B cell (primary cell): ENCODE results near the gene TRAF3. TPM values are rescaled to one million over a fixed set of nuclear protein-coding genes. Genes with fewer than 3 reads are reported as not detected.
A peak's percentile ranks its signal among the peaks of the same experiment; 100 is the strongest.

ENCODE experiments used
- ATAC-seq: fragments of 200-7000 bp; cut with Tn5 transposase; one replicate; pipeline ENCODE4 v1.10.0; 2021; ENCODE audit warnings: low read depth, mild to moderate bottlenecking, moderate number of reproducible peaks, moderate library complexity
- CTCF ChIA-PET: fragments of 350-600 bp; sonication (Branson Sonifier 250); formaldehyde crosslinking; loops from one replicate; lab custom pipeline; 2021; ENCODE audit warnings: antibody characterized with exemption, inconsistent platforms; lab: Charles Lee
- POLR2A ChIA-PET: fragments of 350-600 bp; sonication (Branson Sonifier 250); formaldehyde crosslinking; loops from one replicate; lab custom pipeline; 2021; ENCODE audit warnings: antibody characterized with exemption; lab: Charles Lee
- DNase-seq: peaks from one replicate; pipeline ENCODE4 v3.0.0; 2013
- H2AFZ ChIP-seq: 2 replicates; pipeline ENCODE4 v1.6.1; 2012; ENCODE audit warnings: mild to moderate bottlenecking, low read depth, low read length; ENCODE audit not compliant: insufficient read depth, poor library complexity, severe bottlenecking
- H3K27ac ChIP-seq, 2 donors: 1 replicate in 1 of 2; 2 replicates in 1 of 2; pipeline ENCODE4 v1.5.1; 2012 to 2013; ENCODE audit warnings: low read length in 2 of 2, mild to moderate bottlenecking in 2 of 2, moderate library complexity in 1 of 2
- H3K27me3 ChIP-seq, 4 experiments: fragments of 200-600 bp in 1 of 4; sonication (generic) in 1 of 4; replicated peaks in 1 of 4; 1 replicate in 2 of 4; 2 replicates in 2 of 4; pipeline versions ENCODE4 v1.6.1 to v1.7.0; 2013 to 2016; ENCODE audit warnings: low read length in 3 of 4, mild to moderate bottlenecking in 2 of 4, mixed read lengths in 1 of 4, moderate library complexity in 1 of 4; ENCODE audit not compliant: insufficient read depth in 4 of 4, control insufficient read depth in 3 of 4; ENCODE audit errors: control extremely low read depth in 1 of 4
- H3K36me3 ChIP-seq, 2 experiments: replicated peaks in 1 of 2; 1 replicate in 1 of 2; 2 replicates in 1 of 2; pipeline versions ENCODE4 v1.6.1 to v1.7.1; 2013; ENCODE audit warnings: low read length in 1 of 2; ENCODE audit not compliant: insufficient read depth in 2 of 2, control insufficient read depth in 1 of 2; ENCODE audit errors: control extremely low read depth in 1 of 2, extremely low read depth in 1 of 2
- H3K4me1 ChIP-seq, 2 donors: fragments of 200-600 bp in 1 of 2; sonication (generic) in 1 of 2; 1 replicate in 1 of 2; 2 replicates in 1 of 2; pipeline versions ENCODE4 v1.5.1 to v1.6.1; 2013 to 2017; ENCODE audit warnings: low read length in 2 of 2; ENCODE audit not compliant: control insufficient read depth in 2 of 2, insufficient read depth in 2 of 2
- H3K4me2 ChIP-seq: replicated peaks from 2 replicates; pipeline ENCODE3; 2012; ENCODE audit warnings: mild to moderate bottlenecking, low read depth, low read length; ENCODE audit not compliant: poor library complexity, severe bottlenecking
- H3K4me3 ChIP-seq, 5 experiments: fragments of 200-600 bp in 1 of 5; sonication (generic) in 1 of 5; 1 replicate in 3 of 5; 2 replicates in 2 of 5; pipeline versions ENCODE4 v1.5.1 to v1.7.0; 2011 to 2016; ENCODE audit warnings: low read length in 4 of 5, mild to moderate bottlenecking in 4 of 5, low read depth in 2 of 5, control low read depth in 1 of 5, moderate library complexity in 1 of 5; ENCODE audit not compliant: insufficient read depth in 1 of 5; ENCODE audit errors: control extremely low read depth in 1 of 5, extremely low read depth in 1 of 5
- H3K79me2 ChIP-seq: fragments of 200-600 bp; sonication (generic); one replicate; pipeline ENCODE4 v1.6.0; 2016; ENCODE audit warnings: low read length; ENCODE audit not compliant: control insufficient read depth, insufficient read depth
- H3K9ac ChIP-seq: fragments of 200-600 bp; sonication (generic); 2 replicates; pipeline ENCODE4 v1.6.1; 2017; ENCODE audit warnings: mild to moderate bottlenecking, low read length, moderate library complexity
- H3K9me3 ChIP-seq, 3 donors: one replicate each; pipeline versions ENCODE4 v1.6.1 to v1.7.1; 2013; ENCODE audit warnings: low read length in 2 of 3; ENCODE audit not compliant: control insufficient read depth in 2 of 3, insufficient read depth in 1 of 3; ENCODE audit errors: control extremely low read depth in 1 of 3
- H4K20me1 ChIP-seq: 2 replicates; pipeline ENCODE4 v1.6.0; 2012; ENCODE audit warnings: mild to moderate bottlenecking, low read length; ENCODE audit not compliant: insufficient read depth, control insufficient read depth, poor library complexity, severe bottlenecking
- H3K27ac Mint-ChIP-seq: one replicate; pipeline ENCODE4 v1.8.0; 2021; ENCODE audit warnings: mixed read lengths
- H3K27me3 Mint-ChIP-seq: one replicate; pipeline ENCODE4 v1.8.0; 2021; ENCODE audit warnings: mixed read lengths
- H3K4me1 Mint-ChIP-seq: one replicate; pipeline ENCODE4 v1.8.0; 2021; ENCODE audit warnings: mixed read lengths
- H3K4me3 Mint-ChIP-seq: one replicate; pipeline ENCODE4 v1.8.0; 2021; ENCODE audit warnings: mixed read lengths
- H3K9me3 Mint-ChIP-seq: one replicate; pipeline ENCODE4 v1.8.0; 2022; ENCODE audit warnings: mixed read lengths; ENCODE audit not compliant: insufficient read depth
- CTCF ChIP-seq: fragments of 200-600 bp; IDR thresholded peaks from one replicate; pipeline ENCODE4 v1.8.0; 2022; ENCODE audit warnings: antibody characterized with exemption, mild to moderate bottlenecking
- EZH2 ChIP-seq: IDR thresholded peaks from 2 replicates; pipeline ENCODE4 v1.6.1; 2012; ENCODE audit warnings: borderline replicate concordance, low read depth, mild to moderate bottlenecking, moderate library complexity, low read length; ENCODE audit not compliant: insufficient read depth, poor library complexity, severe bottlenecking
- WGBS: methylation state at CpG from one replicate; pipeline ENCODE4 v1.1.5; 2013; ENCODE audit warnings: missing lambda C conversion rate; ENCODE audit not compliant: insufficient coverage; 5-methylcytosine and 5-hydroxymethylcytosine counted together
- intact Hi-C: fragments of 100-400 bp; cut with micrococcal nuclease; formaldehyde crosslinking; loops from one replicate; pipeline ENCODE4 v1.10.0; 2022
- polyA plus RNA-seq: library from polyadenylated mRNA; depleted of rRNA; stranded (reverse); fragments of >200 nt; gene quantifications from 2 replicates; pipeline ENCODE4 v1.2.3, GENCODE V29; 2012
- total RNA-seq, 2 donors: library from RNA; stranded (reverse); fragments of 120-200 nt in 1 of 2; gene quantifications; 1 replicate in 1 of 2; 2 replicates in 1 of 2; pipeline versions ENCODE4 v1.2.3 to v1.2.4, GENCODE V29; 2013 to 2022

TRAF3 gene
- total and polyA plus RNA-seq, 2 donors (not counting 1 experiment from before 2014, with no cell fraction given) = 42.8 to 89.8 TPM

- H3K4me1 ChIP-seq = peaks cover 18 to 30% of the 10 kb centered on the region in 2 donors
- H3K9me3 Mint-ChIP-seq = no peaks in the 10 kb centered on the region
- peaks cover 0 to 9% (median 0%) of the 10 kb centered on the region in 3 donors for H3K9me3 ChIP-seq
- DNase-seq (no peak), ATAC-seq (no peak)
- H4K20me1 ChIP-seq = no peaks in the 10 kb centered on the region
- H3K4me3 Mint-ChIP-seq = peak overlapping the region; percentile 16
- TF ChIP-seq CTCF = no peak
- no peak for TF ChIP-seq EZH2
- H3K27ac ChIP-seq = no peak overlapping the region
- H3K27me3 Mint-ChIP-seq = no peaks in the 10 kb centered on the region
- ChIA-PET POLR2A (no interaction called here), CTCF (interaction anchor here (0.9 to 2.1 kb wide), 4 partner anchors 8 to 66 kb away, joined by 3 to 12 read pairs (median 4); no protein-coding TSS in a partner anchor)
- H3K9ac ChIP-seq = no peak overlapping the region
- no peaks in the 10 kb centered on the region for H3K36me3 ChIP-seq
- H2AFZ ChIP-seq = no peak overlapping the region
- no peaks in the 10 kb centered on the region for H3K27me3 ChIP-seq
- peak overlapping the region; percentile 13 for H3K4me2 ChIP-seq
- intact Hi-C loops = no loop called here
- no peak overlapping the region for H3K4me3 ChIP-seq
- no peaks in the 10 kb centered on the region for H3K79me2 ChIP-seq
- WGBS = 73% methylated on average over 19 of the region's 21 CpGs
- H3K4me1 Mint-ChIP-seq = peaks cover 41% of the 10 kb centered on the region
- H3K27ac Mint-ChIP-seq = peak overlapping the region; percentile 56
Observed at GRCh38 chr14:102760496-102761193, 16.6 kb upstream of the TRAF3 start.

- peaks cover 18 to 27% of the 10 kb centered on the region in 2 donors for H3K4me1 ChIP-seq
- H3K27ac ChIP-seq = no peak overlapping the region
- H2AFZ ChIP-seq = no peak overlapping the region
- H3K9ac ChIP-seq = no peak overlapping the region
- intact Hi-C loops = no loop called here
- 75% methylated on average over 15 of the region's 15 CpGs for WGBS
- no peaks in the 10 kb centered on the region for H3K79me2 ChIP-seq
- H3K9me3 ChIP-seq = peaks cover 0 to 9% (median 0%) of the 10 kb centered on the region in 3 donors
- no peak for ATAC-seq
- Mint-ChIP-seq H3K4me1 (peaks cover 40% of the 10 kb centered on the region), H3K27me3 (no peaks in the 10 kb centered on the region), H3K9me3 (no peaks in the 10 kb centered on the region), H3K4me3 (peak overlapping the region; percentile 16), H3K27ac (no peak overlapping the region)
- H3K4me3 ChIP-seq = no peak overlapping the region
- peak overlapping the region; percentile 13 for H3K4me2 ChIP-seq
- ChIA-PET CTCF (interaction anchor here (2.0 kb wide), 1 partner anchor 49 kb away, joined by 5 read pairs; no protein-coding TSS in a partner anchor), POLR2A (no interaction called here)
- H4K20me1 ChIP-seq = no peaks in the 10 kb centered on the region
- no peaks in the 10 kb centered on the region for H3K36me3 ChIP-seq
- no peaks in the 10 kb centered on the region for H3K27me3 ChIP-seq
- peak; percentile 53 for DNase-seq
- TF ChIP-seq CTCF = no peak
- TF ChIP-seq EZH2 = no peak
Observed at GRCh38 chr14:102761206-102761605, 16.0 kb upstream of the TRAF3 start.
